ENCODE results near the gene TTLL9. TPM values are rescaled to one million over a fixed set of nuclear protein-coding genes. Genes with fewer than 3 reads are reported as not detected.

TTLL9 gene
- total RNA-seq, 2 experiments from 2014 or later: not detected

GRCh38 chr20:31829731-31830130 is 40.7 kb upstream of the TTLL9 start:
- no peaks in the 10 kb centered on the region for H3K4me1 Mint-ChIP-seq (ENCODE audit: low read depth)
- intact Hi-C loops (cut with micrococcal nuclease): no loop called here
- no peak for DNase-seq
- no peak for ATAC-seq
- ChIA-PET POLR2A (no interaction called here), CTCF (interaction anchor here (0.7 to 1.7 kb wide), 2 partner anchors 17 to 22 kb away, joined by 5 to 6 read pairs; no protein-coding TSS in a partner anchor)
- H3K27ac Mint-ChIP-seq: no peak overlapping the region
- H3K27me3 Mint-ChIP-seq: no peaks in the 10 kb centered on the region
- no peaks in the 10 kb centered on the region for H3K9me3 Mint-ChIP-seq
- H3K36me3 Mint-ChIP-seq (ENCODE audit: low read depth): no peaks in the 10 kb centered on the region
- no peak overlapping the region for H3K4me3 Mint-ChIP-seq
- TF ChIP-seq CTCF (IDR thresholded peaks at IDR 0.05): no peak

GRCh38 chr20:31830406-31830981 is 39.9 kb upstream of the TTLL9 start:
- no peaks in the 10 kb centered on the region for H3K9me3 Mint-ChIP-seq
- ChIA-PET POLR2A (no interaction called here), CTCF (interaction anchor here (1.7 kb wide), 1 partner anchor 16 kb away, joined by 6 read pairs; no protein-coding TSS in a partner anchor)
- intact Hi-C loops (cut with micrococcal nuclease): no loop called here
- no peaks in the 10 kb centered on the region for H3K36me3 Mint-ChIP-seq (ENCODE audit: low read depth)
- TF ChIP-seq CTCF (IDR thresholded peaks at IDR 0.05): no peak
- no peak for ATAC-seq
- H3K27ac Mint-ChIP-seq: no peak overlapping the region
- no peak overlapping the region for H3K4me3 Mint-ChIP-seq
- H3K4me1 Mint-ChIP-seq (ENCODE audit: low read depth): no peaks in the 10 kb centered on the region
- DNase-seq: no peak
- no peaks in the 10 kb centered on the region for H3K27me3 Mint-ChIP-seq

- no peak for TF ChIP-seq CTCF (IDR thresholded peaks at IDR 0.05)
- CTCF ChIA-PET: interaction anchor here (0.6 to 2.0 kb wide), 3 partner anchors 8 to 16 kb away, joined by 4 to 5 read pairs (median 5); no protein-coding TSS in a partner anchor
- intact Hi-C loops (cut with micrococcal nuclease): no loop called here
- H3K4me1 Mint-ChIP-seq (ENCODE audit: low read depth): peaks cover 5% of the 10 kb centered on the region
- ATAC-seq: no peak
- POLR2A ChIA-PET: no interaction called here
- H3K36me3 Mint-ChIP-seq (ENCODE audit: low read depth): no peaks in the 10 kb centered on the region
- H3K9me3 Mint-ChIP-seq: no peaks in the 10 kb centered on the region
- no peak overlapping the region for H3K27ac Mint-ChIP-seq
- no peaks in the 10 kb centered on the region for H3K27me3 Mint-ChIP-seq
- no peak for DNase-seq
- H3K4me3 Mint-ChIP-seq: no peak overlapping the region
Observed at GRCh38 chr20:31831211-31831610, 39.2 kb upstream of the TTLL9 start.

- ChIA-PET POLR2A (no interaction called here), CTCF (interaction anchor here (0.6 to 2.0 kb wide), 5 partner anchors 8 to 182 kb away, joined by 3 to 5 read pairs (median 4); no protein-coding TSS in a partner anchor)
- no peak overlapping the region for H3K27ac Mint-ChIP-seq
- no peak for TF ChIP-seq CTCF (IDR thresholded peaks at IDR 0.05)
- peaks cover 8% of the 10 kb centered on the region for H3K4me1 Mint-ChIP-seq (ENCODE audit: low read depth)
- ATAC-seq (no peak), DNase-seq (no peak)
- no peaks in the 10 kb centered on the region for H3K27me3 Mint-ChIP-seq
- intact Hi-C loops (cut with micrococcal nuclease): no loop called here
- H3K9me3 Mint-ChIP-seq: no peaks in the 10 kb centered on the region
- H3K36me3 Mint-ChIP-seq (ENCODE audit: low read depth): no peaks in the 10 kb centered on the region
- H3K4me3 Mint-ChIP-seq: no peak overlapping the region
Observed at GRCh38 chr20:31831771-31832306, 38.6 kb upstream of the TTLL9 start.

DNA sequence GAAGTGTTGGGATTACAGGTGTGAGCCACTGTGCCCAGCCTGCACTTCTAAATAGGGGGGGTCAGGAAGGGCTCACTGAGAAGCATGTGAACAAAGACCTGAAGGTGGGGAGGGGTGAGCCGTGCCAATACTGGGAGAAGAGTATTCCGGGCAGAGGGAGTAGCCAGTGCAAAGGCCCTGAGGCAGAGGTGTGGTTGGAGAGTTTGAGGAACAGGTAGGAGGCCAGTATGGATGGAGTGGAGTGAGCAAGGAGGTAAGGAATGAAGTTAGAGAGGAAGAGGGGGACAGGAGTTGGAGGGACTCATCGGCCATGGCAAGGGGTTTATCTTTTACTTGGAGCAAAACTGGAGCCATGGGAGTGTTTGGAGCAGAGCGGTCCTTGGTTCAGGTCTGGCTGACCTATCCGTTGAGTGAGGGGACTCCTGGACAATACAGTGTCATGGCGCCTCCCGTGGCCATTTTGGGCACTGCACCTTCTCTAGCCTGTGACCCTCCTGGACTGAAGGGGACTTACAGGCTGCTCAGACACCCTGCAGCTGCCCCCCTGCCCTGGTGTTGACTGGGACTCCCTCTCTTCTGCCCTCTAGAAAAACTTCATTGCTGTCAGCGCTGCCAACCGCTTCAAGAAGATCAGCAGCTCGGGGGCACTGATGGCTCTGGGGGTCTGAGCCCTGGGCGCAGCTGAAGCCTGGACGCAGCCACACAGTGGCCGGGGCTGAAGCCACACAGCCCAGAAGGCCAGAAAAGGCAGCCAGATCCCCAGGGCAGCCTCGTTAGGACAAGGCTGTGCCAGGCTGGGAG is 37.1 kb upstream of the TTLL9 start:
- ChIA-PET CTCF (interaction anchor here (0.7 to 6.8 kb wide), 9 partner anchors 8 to 119 kb away, joined by 3 to 46 read pairs (median 4); partner anchors contain the start of genes FOXS1 and PDRG1), POLR2A (no interaction called here)
- Mint-ChIP-seq H3K9me3 (no peaks in the 10 kb centered on the region), H3K27me3 (no peaks in the 10 kb centered on the region), H3K4me3 (no peak overlapping the region), H3K27ac (no peak overlapping the region), H3K4me1 (ENCODE audit: low read depth) (peaks cover 8% of the 10 kb centered on the region), H3K36me3 (ENCODE audit: low read depth) (no peaks in the 10 kb centered on the region)
- peak; percentile 90 for TF ChIP-seq CTCF (IDR thresholded peaks at IDR 0.05)
- intact Hi-C loops (cut with micrococcal nuclease): no loop called here
- DNase-seq (peak; percentile 83), ATAC-seq (peak; percentile 71)
